SHP77 treated with DMSO at 0.1 percent for 48 hours (cell line): ENCODE measurements around the gene IFNAR2.

Source experiments
- DNase-seq: peaks from one replicate; lab custom pipeline; 2025; lab: John Stamatoyannopoulos, UW

The IFNAR2 gene

DNA sequence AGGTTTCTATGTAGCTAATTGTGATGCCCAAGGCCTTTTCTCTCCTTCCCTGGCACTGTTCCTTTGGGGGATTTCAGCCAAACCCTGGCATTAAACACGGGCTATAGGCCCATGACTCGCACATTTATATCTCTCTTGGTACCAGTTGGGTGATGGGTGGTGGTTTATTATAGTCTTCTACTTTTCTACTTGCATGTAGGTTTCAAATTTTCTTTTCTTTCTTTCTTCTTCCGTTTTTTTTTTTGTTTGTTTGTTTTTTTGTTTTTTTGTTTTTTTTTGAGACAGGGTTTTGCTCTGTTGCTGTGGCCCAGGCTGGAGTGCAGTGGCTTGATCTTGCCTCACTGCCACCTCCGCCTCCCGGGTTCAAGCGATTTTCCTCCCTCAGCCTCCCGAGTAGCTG lies 37.5 kb downstream of the IFNAR2 start:
- no peak for DNase-seq

DNA sequence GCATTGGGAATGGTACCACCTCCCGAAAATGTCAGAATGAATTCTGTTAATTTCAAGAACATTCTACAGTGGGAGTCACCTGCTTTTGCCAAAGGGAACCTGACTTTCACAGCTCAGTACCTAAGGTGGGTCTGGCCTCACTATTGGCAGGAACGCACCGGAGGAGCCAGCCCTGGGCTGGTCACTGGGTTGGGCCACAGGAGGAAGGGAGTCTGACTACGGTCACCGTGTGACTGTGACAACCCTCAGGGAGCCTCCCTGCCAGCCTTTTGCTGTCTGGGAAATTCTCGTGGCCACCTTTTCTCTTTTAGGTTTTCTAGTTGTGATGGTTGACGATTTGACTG lies 38.6 kb downstream of the IFNAR2 start:
- no peak for DNase-seq

DNA sequence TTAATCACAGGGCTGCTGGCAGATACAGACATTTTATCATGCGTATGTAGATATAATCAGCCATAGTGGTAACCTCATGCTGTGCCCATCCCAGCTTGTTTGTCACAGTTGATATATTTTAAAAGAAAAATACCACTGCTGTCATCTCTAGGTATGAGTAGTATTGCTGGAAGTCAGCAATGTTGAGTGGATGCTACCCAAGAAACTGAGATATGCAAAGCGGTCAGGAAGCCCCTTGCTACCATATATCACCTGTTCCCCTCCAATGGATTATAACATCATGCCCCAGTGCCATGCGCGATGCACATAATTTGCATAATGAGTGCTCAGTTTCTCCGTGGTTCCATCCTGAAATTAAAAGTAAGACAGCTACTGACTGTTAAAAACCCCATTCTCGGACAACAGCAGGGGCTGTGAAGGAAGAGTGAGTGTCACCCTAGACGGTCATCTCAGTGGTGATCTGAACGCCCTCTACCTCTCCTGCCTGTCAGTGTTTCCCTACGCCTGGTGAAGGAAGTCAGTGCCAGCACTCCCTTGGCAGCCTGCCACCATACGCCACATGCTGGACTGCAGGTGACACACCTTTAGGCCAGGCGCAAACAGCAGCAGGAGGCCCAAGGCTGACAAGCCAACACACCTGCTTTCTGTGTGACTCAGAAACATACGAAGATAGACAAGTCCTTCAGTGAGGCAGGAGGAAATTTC lies 39.2 kb downstream of the IFNAR2 start:
- DNase-seq: peak; percentile 69

DNA sequence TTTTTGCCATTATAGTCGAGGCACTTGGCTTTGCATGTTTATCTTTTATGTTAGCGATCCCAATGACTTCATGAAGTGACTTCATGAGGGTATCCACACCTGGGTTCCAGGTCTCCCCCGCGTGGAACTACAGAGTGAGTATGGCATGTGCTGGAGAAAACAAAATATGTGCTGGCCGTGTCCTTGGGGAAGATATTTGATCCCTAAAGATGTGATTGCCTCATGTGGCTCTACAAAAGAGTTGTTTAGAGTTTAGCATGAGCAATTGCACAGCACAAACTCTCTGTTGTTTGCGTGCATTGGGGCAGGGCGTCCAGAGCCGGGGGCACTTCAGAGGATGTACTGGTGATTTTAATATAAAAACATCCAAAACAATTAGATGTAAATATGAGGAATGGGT lies 41.2 kb downstream of the IFNAR2 start:
- no peak for DNase-seq

DNA sequence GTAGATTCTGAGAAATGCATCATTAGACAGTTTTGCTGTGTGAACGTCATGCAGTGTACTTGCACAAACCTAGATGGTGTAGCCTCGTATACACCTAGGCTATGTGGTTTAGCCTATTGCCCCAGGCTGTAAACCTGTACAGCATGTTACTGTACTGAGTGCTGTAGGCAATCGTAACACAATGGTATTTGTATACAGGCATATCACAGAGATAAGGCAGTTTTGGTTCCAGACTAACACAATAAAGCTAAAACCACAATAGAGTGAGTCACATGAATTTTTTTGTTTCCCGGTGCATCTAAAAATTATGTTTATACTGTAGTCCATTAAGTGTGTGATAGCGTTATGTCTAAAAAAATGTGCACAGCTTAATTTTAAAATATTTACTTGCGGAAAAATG lies 43.3 kb downstream of the IFNAR2 start:
- DNase-seq: no peak

DNA sequence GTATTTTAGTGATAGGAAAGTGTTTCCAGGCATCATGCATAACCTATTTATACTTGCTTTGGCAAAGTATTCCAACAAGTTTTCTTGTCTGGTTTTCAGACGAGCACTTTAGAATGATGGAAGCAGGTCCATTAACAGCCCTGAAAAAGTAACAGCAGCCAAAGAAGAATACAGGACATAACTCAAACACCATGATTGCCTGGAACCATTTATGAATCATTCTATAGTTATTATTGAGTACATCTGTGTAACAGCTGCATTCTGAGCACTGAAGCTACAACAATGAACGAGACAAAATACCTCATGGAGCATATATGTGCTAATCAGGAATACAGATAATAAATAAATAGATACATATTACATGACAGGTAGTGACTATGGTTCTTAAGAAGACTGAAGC lies 49.0 kb downstream of the IFNAR2 start:
- no peak for DNase-seq

DNA sequence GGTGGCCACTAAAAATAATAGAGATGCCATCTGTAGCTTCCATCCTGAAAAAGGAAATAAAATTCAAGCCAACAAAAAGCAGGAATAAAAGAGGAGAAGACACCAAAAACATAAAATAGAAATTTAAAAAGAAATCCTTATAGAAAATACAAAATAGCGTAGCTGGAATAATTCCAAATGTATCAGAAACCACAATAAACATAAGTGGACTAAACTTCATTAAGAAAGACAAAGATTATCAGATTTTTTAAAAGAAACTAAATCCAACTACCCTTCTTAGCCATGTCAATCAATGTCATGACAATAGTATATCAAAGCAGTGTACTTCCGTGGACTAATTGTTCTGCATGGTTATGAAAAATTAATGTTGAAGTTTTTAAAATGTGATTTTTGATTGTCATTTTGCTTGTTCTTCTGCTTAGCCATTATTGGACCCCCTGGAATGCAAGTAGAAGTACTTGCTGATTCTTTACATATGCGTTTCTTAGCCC lies 49.6 kb downstream of the IFNAR2 start:
- DNase-seq: no peak
